ENCODE results near the gene RPS6KA5.

DNA sequence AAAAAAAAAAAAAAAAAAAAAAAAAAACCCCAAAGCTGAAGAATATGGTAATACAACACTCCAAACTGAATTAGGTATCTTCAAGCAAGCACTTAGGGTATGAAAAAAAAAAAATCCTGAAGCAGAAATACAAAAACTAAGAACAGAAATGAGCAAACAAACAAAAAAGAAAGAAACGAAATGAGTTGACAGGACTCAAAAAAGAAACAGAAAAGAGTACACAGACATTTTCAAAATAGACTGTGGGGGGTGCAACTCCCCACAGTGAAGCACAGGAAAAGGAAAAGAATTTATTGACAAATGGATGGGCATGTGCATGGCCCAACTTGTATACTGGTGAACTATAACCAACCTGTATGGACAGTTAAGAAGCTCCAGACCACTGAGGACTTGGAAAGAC is 24.6 kb downstream of the RPS6KA5 start:
- TF ChIP-seq, protein P1, sequence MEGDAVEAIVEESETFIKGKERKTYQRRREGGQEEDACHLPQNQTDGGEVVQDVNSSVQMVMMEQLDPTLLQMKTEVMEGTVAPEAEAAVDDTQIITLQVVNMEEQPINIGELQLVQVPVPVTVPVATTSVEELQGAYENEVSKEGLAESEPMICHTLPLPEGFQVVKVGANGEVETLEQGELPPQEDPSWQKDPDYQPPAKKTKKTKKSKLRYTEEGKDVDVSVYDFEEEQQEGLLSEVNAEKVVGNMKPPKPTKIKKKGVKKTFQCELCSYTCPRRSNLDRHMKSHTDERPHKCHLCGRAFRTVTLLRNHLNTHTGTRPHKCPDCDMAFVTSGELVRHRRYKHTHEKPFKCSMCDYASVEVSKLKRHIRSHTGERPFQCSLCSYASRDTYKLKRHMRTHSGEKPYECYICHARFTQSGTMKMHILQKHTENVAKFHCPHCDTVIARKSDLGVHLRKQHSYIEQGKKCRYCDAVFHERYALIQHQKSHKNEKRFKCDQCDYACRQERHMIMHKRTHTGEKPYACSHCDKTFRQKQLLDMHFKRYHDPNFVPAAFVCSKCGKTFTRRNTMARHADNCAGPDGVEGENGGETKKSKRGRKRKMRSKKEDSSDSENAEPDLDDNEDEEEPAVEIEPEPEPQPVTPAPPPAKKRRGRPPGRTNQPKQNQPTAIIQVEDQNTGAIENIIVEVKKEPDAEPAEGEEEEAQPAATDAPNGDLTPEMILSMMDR (IDR thresholded peaks at IDR 0.05), result no peak
- TF ChIP-seq POLR2AphosphoS5 (IDR thresholded peaks at IDR 0.05) (no peak), POLR2A (IDR thresholded peaks at IDR 0.05) (no peak)
